ENCODE results near the gene CIRBP. TPM values are rescaled to one million over a fixed set of nuclear protein-coding genes. Genes with fewer than 3 reads are reported as not detected.

Gene CIRBP
- total RNA-seq, 3 donors from 2014 or later (not counting 1 experiment from before 2014, with no cell fraction given): 410 to 454 (median 440) TPM

DNA sequence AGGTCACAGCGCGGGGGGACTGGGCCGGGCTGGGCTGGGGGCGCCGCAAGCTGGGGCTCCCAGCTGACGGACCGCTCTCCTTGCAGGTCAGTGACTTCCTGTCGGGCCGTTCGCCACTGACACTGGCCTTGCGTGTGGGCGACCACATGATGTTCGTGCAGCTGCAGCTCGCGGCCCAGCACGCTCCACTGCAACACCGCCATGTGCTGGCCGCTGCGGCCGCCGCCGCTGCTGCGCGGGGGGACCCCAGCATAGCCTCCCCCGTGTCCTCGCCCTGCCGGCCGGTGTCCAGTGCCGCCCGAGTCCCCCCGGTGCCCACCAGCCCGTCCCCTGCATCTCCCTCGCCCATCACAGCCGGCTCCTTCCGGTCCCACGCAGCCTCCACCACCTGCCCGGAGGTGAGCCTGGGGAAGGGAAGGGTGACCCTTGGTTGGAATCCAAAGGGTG is 15.0 kb upstream of the CIRBP start:
- Histone ChIP-seq H3K36me3 (ENCODE audit: control insufficient read depth, insufficient read depth, low read length) (peaks cover 52% of the 10 kb centered on the region), H3K27me3 (ENCODE audit: control insufficient read depth, insufficient read depth, low read length) (no peaks in the 10 kb centered on the region), H3K27ac (ENCODE audit: low read length) (peak overlapping the region; percentile 55), H3K4me1 (ENCODE audit: control insufficient read depth, insufficient read depth, low read length) (peaks cover 73% of the 10 kb centered on the region), H3K4me3 (ENCODE audit: low read length) (no peak overlapping the region), H3K9me3 (ENCODE audit: control insufficient read depth, insufficient read depth, low read length) (no peaks in the 10 kb centered on the region)
- WGBS (ENCODE audit: insufficient coverage): 68% methylated on average over 37 of the region's 37 CpGs
- peak overlapping the region; percentile 86 for H3K4me3 Mint-ChIP-seq
- intact Hi-C loops (cut with micrococcal nuclease): no loop called here
- no peaks in the 10 kb centered on the region for H3K36me3 Mint-ChIP-seq
- H3K4me1 Mint-ChIP-seq: peaks cover 9 to 47% of the 10 kb centered on the region in 2 donors
- H3K27ac Mint-ChIP-seq: peak overlapping the region; percentile 93 to 97
- H3K27me3 Mint-ChIP-seq (ENCODE audit: low read depth in 2 of 2): no peaks in the 10 kb centered on the region
- ATAC-seq: no peak
- H3K9me3 Mint-ChIP-seq: no peaks in the 10 kb centered on the region
- TF ChIP-seq, protein P1, sequence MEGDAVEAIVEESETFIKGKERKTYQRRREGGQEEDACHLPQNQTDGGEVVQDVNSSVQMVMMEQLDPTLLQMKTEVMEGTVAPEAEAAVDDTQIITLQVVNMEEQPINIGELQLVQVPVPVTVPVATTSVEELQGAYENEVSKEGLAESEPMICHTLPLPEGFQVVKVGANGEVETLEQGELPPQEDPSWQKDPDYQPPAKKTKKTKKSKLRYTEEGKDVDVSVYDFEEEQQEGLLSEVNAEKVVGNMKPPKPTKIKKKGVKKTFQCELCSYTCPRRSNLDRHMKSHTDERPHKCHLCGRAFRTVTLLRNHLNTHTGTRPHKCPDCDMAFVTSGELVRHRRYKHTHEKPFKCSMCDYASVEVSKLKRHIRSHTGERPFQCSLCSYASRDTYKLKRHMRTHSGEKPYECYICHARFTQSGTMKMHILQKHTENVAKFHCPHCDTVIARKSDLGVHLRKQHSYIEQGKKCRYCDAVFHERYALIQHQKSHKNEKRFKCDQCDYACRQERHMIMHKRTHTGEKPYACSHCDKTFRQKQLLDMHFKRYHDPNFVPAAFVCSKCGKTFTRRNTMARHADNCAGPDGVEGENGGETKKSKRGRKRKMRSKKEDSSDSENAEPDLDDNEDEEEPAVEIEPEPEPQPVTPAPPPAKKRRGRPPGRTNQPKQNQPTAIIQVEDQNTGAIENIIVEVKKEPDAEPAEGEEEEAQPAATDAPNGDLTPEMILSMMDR (IDR thresholded peaks at IDR 0.05): no peak
- peak in 1 of 2 donors; percentile 31 for DNase-seq

DNA sequence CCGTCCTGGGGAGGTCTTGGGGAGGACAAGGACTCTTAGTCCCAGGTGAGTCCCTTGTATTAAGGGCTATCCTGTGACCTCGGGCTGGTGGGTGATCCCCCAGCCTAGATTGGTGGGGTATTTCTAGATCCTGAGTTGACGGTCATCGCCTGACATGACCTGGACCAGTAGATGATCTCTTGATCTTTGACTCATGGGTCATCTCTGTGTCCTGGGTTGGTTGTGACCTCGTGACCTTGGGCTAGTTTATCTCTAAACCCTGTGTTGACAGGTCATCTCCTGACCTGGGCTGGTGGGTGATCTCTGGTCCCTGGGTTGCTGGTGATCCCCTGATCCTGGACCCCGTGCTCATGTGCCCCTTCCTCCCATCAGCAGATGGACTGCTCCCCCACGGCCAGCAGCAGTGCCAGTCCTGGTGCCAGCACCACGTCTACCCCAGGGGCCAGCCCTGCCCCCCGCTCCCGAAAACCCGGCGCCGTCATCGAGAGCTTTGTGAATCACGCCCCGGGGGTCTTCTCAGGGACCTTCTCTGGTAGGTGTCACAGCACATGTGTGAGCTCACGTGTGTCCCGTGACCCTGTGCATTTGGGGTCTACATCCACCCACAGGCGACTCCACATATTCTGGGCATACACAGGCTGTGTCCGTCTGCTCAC is 14.5 kb upstream of the CIRBP start:
- TF ChIP-seq, protein P1 (IDR thresholded peaks at IDR 0.05): no peak
- no peaks in the 10 kb centered on the region for H3K9me3 Mint-ChIP-seq
- H3K36me3 Mint-ChIP-seq: no peaks in the 10 kb centered on the region
- peak in 1 of 2 donors; percentile 22 for DNase-seq
- H3K4me3 ChIP-seq (ENCODE audit: low read length): no peak overlapping the region
- no peak for ATAC-seq
- peaks cover 11 to 53% of the 10 kb centered on the region in 2 donors for H3K4me1 Mint-ChIP-seq
- intact Hi-C loops (cut with micrococcal nuclease): no loop called here
- peak overlapping the region; percentile 93 to 97 for H3K27ac Mint-ChIP-seq
- H3K27ac ChIP-seq (ENCODE audit: low read length): peak overlapping the region; percentile 55
- 86% methylated on average over 20 of the region's 20 CpGs for WGBS (ENCODE audit: insufficient coverage)
- no peaks in the 10 kb centered on the region for H3K27me3 Mint-ChIP-seq (ENCODE audit: low read depth in 2 of 2)
- H3K4me3 Mint-ChIP-seq: peak overlapping the region; percentile 64
- H3K4me1 ChIP-seq (ENCODE audit: control insufficient read depth, insufficient read depth, low read length): peaks cover 79% of the 10 kb centered on the region
- H3K9me3 ChIP-seq (ENCODE audit: control insufficient read depth, insufficient read depth, low read length): no peaks in the 10 kb centered on the region
- no peaks in the 10 kb centered on the region for H3K27me3 ChIP-seq (ENCODE audit: control insufficient read depth, insufficient read depth, low read length)
- peaks cover 52% of the 10 kb centered on the region for H3K36me3 ChIP-seq (ENCODE audit: control insufficient read depth, insufficient read depth, low read length)

DNA sequence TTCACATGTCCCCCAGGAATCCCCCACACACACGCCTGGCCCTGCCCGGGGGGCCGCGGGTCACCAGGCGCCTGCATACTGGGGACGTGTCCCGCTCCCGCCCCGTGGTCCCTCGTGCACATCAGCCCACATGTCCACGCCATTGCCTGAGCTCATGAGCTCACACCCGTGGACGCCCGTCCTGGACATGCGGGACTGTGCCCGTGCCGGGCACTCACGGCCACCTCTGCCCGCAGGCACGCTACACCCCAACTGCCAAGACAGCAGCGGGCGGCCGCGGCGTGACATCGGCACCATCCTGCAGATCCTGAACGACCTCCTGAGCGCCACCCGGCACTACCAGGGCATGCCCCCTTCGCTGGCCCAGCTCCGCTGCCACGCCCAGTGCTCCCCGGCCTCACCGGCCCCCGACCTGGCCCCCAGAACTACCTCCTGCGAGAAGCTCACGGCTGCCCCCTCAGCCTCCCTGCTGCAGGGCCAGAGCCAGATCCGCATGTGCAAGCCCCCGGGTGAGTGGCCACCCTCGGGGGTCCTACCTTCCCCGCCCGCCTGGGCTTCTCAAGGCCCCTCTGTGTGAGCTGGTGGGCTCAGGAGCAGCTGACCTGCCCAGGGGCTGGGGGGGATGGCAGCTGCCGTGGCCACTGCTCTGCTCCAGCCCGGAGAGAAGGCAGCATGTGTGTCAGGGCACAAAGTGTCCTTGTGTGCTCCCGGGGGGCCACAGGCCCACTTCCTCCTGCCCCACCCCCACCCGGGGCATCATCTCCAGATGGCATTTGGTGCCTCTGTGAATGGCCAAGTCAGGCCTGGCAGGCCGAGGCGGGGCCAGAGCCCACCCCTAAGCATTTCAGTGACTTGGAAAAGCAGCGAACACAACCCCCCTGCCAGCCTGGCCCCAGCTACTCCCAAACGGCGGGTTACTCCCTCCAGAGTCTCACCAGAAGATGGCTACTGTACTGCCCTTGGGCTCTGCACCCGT is 13.7 kb upstream of the CIRBP start:
- Mint-ChIP-seq H3K4me1 (peaks cover 16 to 58% of the 10 kb centered on the region in 2 donors), H3K4me3 (peak overlapping the region; percentile 64), H3K9me3 (no peaks in the 10 kb centered on the region), H3K27me3 (ENCODE audit: low read depth in 2 of 2) (no peaks in the 10 kb centered on the region), H3K36me3 (no peaks in the 10 kb centered on the region), H3K27ac (peak overlapping the region; percentile 93 to 97)
- H3K27me3 ChIP-seq (ENCODE audit: control insufficient read depth, insufficient read depth, low read length): no peaks in the 10 kb centered on the region
- peak overlapping the region; percentile 55 for H3K27ac ChIP-seq (ENCODE audit: low read length)
- no peak overlapping the region for H3K4me3 ChIP-seq (ENCODE audit: low read length)
- intact Hi-C loops (cut with micrococcal nuclease): no loop called here
- TF ChIP-seq, protein P1 (IDR thresholded peaks at IDR 0.05): no peak
- H3K36me3 ChIP-seq (ENCODE audit: control insufficient read depth, insufficient read depth, low read length): peaks cover 52% of the 10 kb centered on the region
- H3K9me3 ChIP-seq (ENCODE audit: control insufficient read depth, insufficient read depth, low read length): no peaks in the 10 kb centered on the region
- ATAC-seq (no peak), DNase-seq (peak in 1 of 2 donors; percentile 21)
- 87% methylated on average over 52 of the region's 52 CpGs for WGBS (ENCODE audit: insufficient coverage)
- peaks cover 87% of the 10 kb centered on the region for H3K4me1 ChIP-seq (ENCODE audit: control insufficient read depth, insufficient read depth, low read length)
